Ureter (tissue), 1 donor: ENCODE data around the gene DPYSL3. TPM values are rescaled to one million over a fixed set of nuclear protein-coding genes. Genes with fewer than 3 reads are reported as not detected.
A peak's percentile ranks its signal among the peaks of the same experiment; 100 is the strongest.

Source experiments
- DNase-seq: peaks from one replicate; pipeline ENCODE4 v3.0.0-alpha.2; 2020; ENCODE audit warnings: low spot score
- total RNA-seq: library from RNA; stranded (reverse); gene quantifications from one replicate; pipeline ENCODE4 v1.2.4, GENCODE V29; 2023
- donor health status: DM: yes; HTN: yes; CAD: no.

DPYSL3 gene
- total RNA-seq, 1 donor from 2014 or later = 130 TPM

DNA sequence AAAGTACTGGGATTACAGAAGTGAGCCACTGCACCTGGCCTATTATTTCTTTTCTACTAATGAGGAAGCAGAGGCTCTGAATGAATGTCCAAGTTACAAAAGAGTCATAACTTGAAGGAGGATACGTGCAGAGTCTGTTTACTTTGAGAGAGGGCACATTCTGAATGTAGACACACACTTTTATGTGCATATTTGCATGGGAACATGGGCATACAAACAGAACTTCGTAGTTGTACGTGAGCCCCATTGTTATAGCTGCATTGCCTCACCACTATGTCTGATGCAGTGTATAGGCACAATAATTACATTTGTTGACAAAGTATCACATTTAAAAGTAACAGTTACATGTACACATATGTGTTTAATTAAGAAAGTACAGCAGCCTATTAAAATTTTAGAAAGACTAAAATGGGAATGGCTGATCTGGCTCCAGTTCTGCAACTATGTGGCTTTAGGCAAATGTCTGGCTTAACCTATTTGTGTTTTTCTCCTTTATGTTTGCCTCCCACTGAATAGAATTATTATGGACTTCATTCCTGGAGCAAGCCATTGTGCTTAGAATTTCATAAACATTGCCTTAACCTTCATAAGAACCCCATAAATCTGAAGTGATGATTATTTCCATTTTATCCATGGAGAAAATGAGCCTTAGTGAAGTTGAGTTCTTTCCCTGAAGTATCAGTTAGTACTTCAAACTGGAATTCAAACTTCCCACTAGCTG, 3.0 kb upstream of the DPYSL3 start:
- DNase-seq = no peak

DNA sequence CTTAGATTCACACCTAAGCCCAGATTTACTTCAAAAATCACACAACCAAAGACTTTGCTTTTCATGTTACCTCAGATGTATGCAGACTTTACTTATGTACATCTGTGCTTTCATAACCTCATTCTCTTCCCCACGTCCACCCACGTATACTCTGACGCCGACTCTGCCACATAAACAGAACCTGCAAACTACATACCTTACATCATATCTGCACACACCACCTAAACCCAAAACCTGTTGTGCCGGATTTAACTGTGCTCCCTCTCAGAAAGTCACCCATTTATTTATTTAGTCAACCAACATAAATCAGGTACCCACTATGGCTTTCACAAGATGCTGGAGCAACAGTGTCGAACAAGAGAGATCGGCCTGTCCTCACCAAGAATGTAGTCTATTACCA, 1.0 kb upstream of the DPYSL3 start:
- no peak for DNase-seq

DNA sequence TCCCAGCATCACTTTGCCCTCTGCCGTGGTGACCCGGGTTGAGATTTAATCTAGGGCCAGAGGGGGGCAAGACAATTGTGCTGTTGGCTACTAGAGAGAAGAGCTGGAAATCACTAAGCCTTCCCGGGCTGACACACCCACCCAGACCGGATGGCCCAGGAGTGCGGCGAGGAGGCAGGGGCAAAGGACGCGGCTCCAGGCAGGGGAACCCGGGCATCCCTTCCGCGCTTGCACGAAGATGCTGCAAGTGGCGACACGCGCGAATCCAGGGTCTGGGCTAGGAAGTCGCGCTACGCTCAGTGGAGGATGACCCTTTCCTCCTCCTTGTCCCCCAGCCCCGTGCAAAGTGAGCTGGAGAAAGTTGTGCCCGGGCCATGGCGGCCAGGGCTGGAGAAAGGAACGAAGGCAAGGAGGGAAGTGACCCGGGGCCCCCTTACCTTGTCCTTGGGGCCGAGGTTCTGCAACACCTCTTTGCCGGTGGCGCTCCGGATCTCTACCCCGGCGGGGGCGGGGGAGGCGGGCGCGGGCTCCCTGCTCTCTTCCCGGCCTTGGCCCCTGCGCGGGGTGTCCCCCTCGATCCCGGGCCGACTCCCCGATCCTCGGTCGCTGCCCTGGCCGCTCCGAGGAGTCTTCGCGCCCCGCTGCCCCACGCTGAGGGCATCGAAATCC, 693 bp downstream of the DPYSL3 start:
- no peak for DNase-seq

GRCh38 chr5:147508711-147509040, 1.2 kb downstream of the DPYSL3 start:
- DNase-seq = no peak

DNA sequence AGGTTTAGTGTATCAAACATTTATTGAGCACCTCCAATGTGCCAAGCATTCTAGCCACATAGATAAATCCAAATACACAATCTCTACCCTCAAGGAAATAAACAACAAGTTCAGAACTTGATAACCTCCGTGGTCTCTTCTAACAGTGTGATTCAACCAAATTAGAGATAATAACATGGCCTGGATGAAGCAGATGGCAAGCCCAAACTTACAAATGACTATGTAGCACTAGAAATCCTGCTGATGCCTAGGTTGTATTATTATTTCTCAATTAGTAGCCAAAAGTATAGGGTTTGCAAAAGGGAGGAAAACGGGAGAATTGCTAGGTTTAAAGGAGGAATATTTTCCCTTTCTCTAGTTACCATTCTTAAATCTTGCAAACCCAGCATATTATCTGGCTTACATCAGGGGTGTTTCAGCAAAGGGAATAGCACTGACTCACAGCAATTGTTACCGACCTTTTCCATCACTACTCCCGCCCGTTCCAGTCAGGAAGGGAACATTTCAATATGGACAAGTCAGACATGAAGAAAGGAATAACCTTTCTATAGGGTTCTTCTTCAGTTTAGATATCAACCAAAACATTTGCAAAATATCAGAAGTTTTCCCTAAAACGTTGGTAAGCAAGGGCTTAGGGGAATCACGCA, 2.3 kb downstream of the DPYSL3 start:
- DNase-seq = no peak

- no peak for DNase-seq
Observed at GRCh38 chr5:147504535-147504934, 5.3 kb downstream of the DPYSL3 start.

GRCh38 chr5:147504011-147504410, 5.9 kb downstream of the DPYSL3 start:
- DNase-seq = no peak

DNA sequence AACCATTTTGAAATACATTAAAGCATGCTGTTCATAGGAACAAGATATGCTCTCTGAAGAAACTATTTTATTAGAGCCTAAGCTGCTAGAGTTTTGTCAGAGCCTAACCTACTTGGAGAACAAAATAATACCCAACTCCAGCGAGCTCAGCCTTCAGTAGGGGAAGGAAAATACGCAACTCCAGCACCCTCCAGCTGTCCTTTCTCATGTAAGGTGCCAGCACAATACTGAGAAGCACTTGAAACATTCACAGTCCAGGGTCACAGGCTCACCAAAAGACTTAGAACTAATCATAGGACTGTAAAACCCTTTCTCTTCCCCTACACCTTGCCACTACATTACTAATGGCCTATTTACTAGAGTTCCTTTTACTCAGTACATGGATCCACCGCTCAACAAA, 18.9 kb downstream of the DPYSL3 start:
- DNase-seq = no peak

- DNase-seq = no peak
Observed at GRCh38 chr5:147487031-147487750, 22.7 kb downstream of the DPYSL3 start.

DNA sequence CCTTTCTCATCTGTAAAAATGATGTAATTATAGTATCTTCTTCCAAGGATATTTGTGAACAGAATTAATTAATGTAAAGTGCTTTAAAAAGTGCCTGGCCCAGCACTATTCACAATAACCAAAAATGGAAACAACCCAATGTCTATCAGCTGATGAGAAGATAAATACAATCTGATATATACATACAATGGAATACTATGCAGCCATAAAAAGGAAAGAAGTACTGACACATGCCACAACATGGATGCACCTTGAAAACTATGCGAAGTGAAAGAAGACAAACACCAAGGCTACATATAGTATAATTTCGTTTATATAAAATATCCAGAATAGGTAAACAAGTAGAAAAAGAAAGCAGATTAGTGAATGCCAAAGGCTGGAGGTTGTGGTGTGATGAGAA, 24.1 kb downstream of the DPYSL3 start:
- DNase-seq = no peak

GRCh38 chr5:147485046-147485445, 24.8 kb downstream of the DPYSL3 start:
- no peak for DNase-seq

DNA sequence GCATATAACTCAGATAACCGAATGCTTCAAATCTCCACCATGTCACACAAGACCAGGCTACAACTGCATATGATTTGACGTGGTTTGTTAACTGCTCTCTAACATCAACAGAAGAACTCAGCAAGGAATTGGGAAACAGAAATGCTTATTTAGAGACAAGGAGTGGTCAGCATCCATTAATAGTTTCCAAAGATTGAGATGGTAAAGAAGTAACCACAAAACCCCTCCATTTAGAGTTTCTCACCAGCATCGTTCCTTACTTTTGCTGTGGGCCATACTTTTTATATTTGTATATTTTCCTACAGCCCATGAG, 25.2 kb downstream of the DPYSL3 start:
- no peak for DNase-seq

DNA sequence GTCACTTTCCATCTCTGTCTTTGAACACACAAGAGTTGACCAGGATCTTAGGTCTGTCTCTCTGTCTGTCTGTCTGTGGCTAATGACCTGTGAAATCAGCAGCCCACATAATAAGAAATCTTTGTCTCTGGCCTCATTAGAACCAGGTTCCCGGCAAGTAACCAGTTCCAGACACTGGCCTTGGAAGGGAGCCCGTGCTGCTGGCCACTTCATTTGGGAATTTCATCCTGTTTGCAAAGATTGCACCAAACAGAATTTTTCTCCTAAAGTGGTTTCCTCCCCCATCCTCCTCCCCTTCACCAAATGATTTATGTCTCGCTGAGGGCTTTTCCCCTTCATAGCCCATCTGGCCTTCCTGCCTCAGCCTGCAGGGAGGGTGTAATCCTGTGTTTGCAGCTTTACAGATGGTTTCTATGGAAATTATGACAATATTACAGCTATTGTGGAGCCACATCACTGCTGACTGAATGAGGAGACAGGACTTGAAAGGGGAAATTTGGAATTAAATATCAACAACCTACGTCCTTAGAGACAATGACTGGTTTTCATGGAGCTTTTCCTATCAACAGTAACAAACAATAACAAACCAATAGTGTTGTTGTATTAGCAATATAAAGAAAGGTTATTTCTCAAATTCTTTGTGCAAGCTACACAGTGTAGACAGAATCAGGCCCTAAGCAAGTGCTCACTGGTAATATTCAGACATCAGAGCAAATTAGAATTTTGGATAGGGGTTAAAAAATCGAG, 25.7 kb downstream of the DPYSL3 start:
- peak; percentile 58 for DNase-seq

GRCh38 chr5:147483188-147483790, 26.6 kb downstream of the DPYSL3 start:
- no peak for DNase-seq

- no peak for DNase-seq
Observed at GRCh38 chr5:147482706-147483180, 27.1 kb downstream of the DPYSL3 start.

- DNase-seq = no peak
Observed at GRCh38 chr5:147481874-147482705, 27.8 kb downstream of the DPYSL3 start.

DNA sequence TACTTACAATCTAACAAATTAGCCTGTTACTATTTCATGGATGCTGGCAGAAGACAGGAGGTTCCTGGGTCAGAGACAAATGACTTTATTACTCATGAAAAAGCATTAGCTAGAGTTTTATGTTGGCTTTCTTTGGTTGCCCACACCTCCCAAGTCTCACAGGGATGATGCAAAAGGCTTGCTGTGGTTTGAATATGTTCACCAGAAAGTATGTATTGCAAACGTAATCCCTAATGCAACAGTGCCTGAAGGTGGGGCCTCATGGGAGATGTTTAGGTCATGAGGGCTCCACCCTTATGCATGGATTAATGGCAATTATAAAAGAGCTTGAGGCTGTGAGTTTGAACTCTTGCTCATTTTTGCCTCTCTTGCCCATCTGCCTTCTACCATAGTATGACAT, 28.5 kb downstream of the DPYSL3 start:
- DNase-seq = no peak

- DNase-seq = no peak
Observed at GRCh38 chr5:147479949-147480348, 29.9 kb downstream of the DPYSL3 start.

DNA sequence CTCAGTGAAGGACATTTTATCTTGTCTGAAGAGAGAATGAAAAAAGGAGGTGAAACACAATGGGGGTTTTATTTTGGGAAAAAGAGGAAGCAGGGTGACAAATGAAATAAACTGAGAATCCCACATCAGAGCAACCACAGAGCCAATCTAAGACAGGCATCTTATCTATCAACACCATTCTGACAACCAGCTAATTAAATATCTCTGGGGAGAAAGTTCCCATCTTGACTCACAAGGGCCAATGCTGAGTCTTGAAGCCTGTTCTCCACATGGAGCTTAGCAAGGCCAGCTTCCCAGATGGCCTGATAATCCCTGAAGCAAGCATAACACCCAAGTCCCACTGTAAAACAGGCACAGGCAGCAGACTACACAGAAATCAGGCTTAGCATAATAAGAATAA, 30.4 kb downstream of the DPYSL3 start:
- DNase-seq = no peak

DNA sequence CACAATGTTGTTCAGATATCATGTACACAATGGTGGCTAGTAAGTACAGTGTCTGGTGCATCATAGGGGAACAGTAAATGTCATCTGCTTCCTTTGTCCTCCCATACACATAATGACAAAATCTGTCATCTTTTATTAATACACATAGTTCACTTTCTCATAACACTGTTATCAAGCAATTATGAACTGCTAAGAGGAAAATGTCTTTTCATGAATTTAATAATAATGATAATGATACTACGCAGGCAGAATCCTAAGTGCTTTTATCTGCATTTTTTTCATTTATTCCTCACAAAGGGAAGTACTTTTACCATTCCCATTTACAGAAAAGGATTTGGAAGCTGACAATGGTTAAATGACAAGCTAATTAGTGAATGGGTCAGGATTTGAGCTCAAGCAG, 35.7 kb downstream of the DPYSL3 start:
- no peak for DNase-seq
